SU-DHL-6 (cell line): ENCODE results near the gene TOM1.

Experiments
- H2AFZ ChIP-seq: fragments of 200-600 bp; sonication (generic); 2 replicates; pipeline ENCODE4 v1.6.1; 2014; ENCODE audit warnings: low read depth, mild to moderate bottlenecking, moderate library complexity, mixed read lengths, antibody characterized with exemption, low read length; ENCODE audit not compliant: severe bottlenecking
- H3F3A ChIP-seq: fragments of 200-600 bp; shearing (Covaris generic); 2 replicates; pipeline ENCODE4 v1.6.0; 2016; ENCODE audit warnings: antibody characterized with exemption, mild to moderate bottlenecking; ENCODE audit not compliant: insufficient read depth
- H3K27ac ChIP-seq: fragments of 200-600 bp; sonication (generic); 2 replicates; pipeline ENCODE4 v1.5.1; 2016; ENCODE audit warnings: low read depth, mild to moderate bottlenecking, low read length, moderate library complexity, mixed read lengths
- H3K27me3 ChIP-seq: fragments of 200-600 bp; sonication (generic), shearing (Covaris generic); 2 replicates; pipeline ENCODE4 v1.6.0; 2014; ENCODE audit warnings: mild to moderate bottlenecking, low read length
- H3K36me3 ChIP-seq: fragments of 200-600 bp; sonication (generic); 2 replicates; pipeline ENCODE4 v1.6.1; 2014; ENCODE audit warnings: mild to moderate bottlenecking, low read length, mixed read lengths
- H3K4me2 ChIP-seq: fragments of 300-600, 200-600 bp; shearing (Covaris generic), sonication (generic); 2 replicates; pipeline ENCODE4 v1.6.0; 2014; ENCODE audit warnings: low read length, low read depth, mild to moderate bottlenecking; ENCODE audit not compliant: poor library complexity, severe bottlenecking
- H3K4me3 ChIP-seq: fragments of 200-600 bp; sonication (generic); 2 replicates; pipeline ENCODE4 v1.5.1; 2014; ENCODE audit warnings: antibody characterized with exemption, low read length, mild to moderate bottlenecking, mixed read lengths; ENCODE audit not compliant: insufficient read depth, poor library complexity, severe bottlenecking
- H3K79me2 ChIP-seq: fragments of 200-600 bp; sonication (generic); 2 replicates; pipeline ENCODE4 v1.6.1; 2014; ENCODE audit warnings: mild to moderate bottlenecking, low read length, moderate library complexity; ENCODE audit not compliant: insufficient read depth
- H3K9ac ChIP-seq: fragments of 200-600 bp; sonication (generic); 2 replicates; pipeline ENCODE4 v1.7.0; 2014; ENCODE audit warnings: mild to moderate bottlenecking, low read length
- H3K9me2 ChIP-seq: fragments of 200-600 bp; sonication (generic); replicated peaks from 2 replicates; pipeline ENCODE4 v1.6.1; 2014; ENCODE audit warnings: low read length; ENCODE audit not compliant: insufficient read depth
- H3K9me3 ChIP-seq: fragments of 200-600 bp; sonication (generic); 2 replicates; pipeline ENCODE4 v1.6.1; 2014; ENCODE audit warnings: low read length, mixed read lengths; ENCODE audit not compliant: insufficient read depth
- H4K20me1 ChIP-seq: fragments of 200-600 bp; sonication (generic); 2 replicates; pipeline ENCODE4 v1.6.1; 2014; ENCODE audit warnings: low read depth, mild to moderate bottlenecking, antibody characterized with exemption, low read length, moderate library complexity, mixed read lengths
- EZH2phosphoT487 ChIP-seq: fragments of 200-600 bp; sonication (generic), shearing (Covaris generic); conservative IDR thresholded peaks from 2 replicates; pipeline ENCODE4 v1.6.1; 2018; ENCODE audit warnings: mild to moderate bottlenecking, antibody characterized with exemption, low read length, moderate library complexity, mixed read lengths
- TF ChIP-seq, protein P1 (sequence below): fragments of 200-600 bp; sonication (generic); IDR thresholded peaks from one replicate; pipeline ENCODE4 v1.5.1; 2017; ENCODE audit warnings: antibody characterized with exemption, mild to moderate bottlenecking, low read length, moderate library complexity; ENCODE audit not compliant: insufficient read depth, poor library complexity, severe bottlenecking

TOM1 gene

DNA sequence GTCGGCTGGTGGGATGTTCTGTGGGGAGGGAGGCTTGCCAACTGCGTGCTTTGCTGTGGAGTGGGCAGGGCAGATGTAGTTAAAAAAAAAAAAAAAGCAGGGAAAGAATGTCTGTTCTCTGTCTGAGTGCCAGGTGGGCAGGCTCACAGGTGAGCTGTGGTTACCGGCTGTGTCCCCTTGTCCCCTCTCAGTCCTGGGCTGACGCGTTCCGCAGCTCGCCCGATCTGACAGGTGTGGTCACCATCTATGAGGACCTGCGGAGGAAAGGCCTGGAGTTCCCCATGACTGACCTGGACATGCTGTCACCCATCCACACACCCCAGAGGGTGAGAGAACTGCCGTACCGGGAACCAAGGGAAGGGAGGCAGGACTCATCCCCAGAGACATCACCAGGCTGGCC lies 23.6 kb downstream of the TOM1 start:
- H3K79me2 ChIP-seq = no peaks in the 10 kb centered on the region
- H3F3A ChIP-seq = no peaks in the 10 kb centered on the region
- TF ChIP-seq EZH2phosphoT487 = no peak
- TF ChIP-seq, protein P1, sequence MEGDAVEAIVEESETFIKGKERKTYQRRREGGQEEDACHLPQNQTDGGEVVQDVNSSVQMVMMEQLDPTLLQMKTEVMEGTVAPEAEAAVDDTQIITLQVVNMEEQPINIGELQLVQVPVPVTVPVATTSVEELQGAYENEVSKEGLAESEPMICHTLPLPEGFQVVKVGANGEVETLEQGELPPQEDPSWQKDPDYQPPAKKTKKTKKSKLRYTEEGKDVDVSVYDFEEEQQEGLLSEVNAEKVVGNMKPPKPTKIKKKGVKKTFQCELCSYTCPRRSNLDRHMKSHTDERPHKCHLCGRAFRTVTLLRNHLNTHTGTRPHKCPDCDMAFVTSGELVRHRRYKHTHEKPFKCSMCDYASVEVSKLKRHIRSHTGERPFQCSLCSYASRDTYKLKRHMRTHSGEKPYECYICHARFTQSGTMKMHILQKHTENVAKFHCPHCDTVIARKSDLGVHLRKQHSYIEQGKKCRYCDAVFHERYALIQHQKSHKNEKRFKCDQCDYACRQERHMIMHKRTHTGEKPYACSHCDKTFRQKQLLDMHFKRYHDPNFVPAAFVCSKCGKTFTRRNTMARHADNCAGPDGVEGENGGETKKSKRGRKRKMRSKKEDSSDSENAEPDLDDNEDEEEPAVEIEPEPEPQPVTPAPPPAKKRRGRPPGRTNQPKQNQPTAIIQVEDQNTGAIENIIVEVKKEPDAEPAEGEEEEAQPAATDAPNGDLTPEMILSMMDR = no peak
- H4K20me1 ChIP-seq = no peaks in the 10 kb centered on the region
- no peaks in the 10 kb centered on the region for H3K9me2 ChIP-seq
- no peaks in the 10 kb centered on the region for H3K27me3 ChIP-seq
- no peak overlapping the region for H3K27ac ChIP-seq
- H3K9ac ChIP-seq = no peak overlapping the region
- no peaks in the 10 kb centered on the region for H3K36me3 ChIP-seq
- no peak overlapping the region for H2AFZ ChIP-seq
- H3K4me3 ChIP-seq = no peak overlapping the region
- no peak overlapping the region for H3K4me2 ChIP-seq
- H3K9me3 ChIP-seq = no peaks in the 10 kb centered on the region

DNA sequence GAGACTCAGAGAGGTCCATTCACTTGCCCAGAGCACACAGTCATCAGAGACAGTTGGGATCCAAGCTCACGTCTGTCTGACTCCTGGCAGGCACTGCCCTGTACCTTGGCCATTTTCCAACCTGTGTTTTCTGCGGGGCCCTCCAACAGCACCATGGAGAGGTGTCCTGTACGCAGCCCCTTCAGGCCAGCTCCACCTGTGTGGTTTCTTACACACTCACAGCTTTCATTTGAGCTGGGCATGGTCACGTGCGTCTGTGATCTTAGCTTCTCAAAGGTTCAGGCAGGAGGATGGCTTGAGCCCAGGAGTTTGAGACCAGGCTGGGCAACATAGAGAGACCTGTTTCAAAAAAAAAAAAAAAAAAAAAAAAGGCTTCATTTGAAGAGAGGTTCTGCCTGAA lies 24.4 kb downstream of the TOM1 start:
- H3K9ac ChIP-seq = no peak overlapping the region
- no peaks in the 10 kb centered on the region for H3K79me2 ChIP-seq
- H2AFZ ChIP-seq = no peak overlapping the region
- no peak overlapping the region for H3K27ac ChIP-seq
- H3K9me3 ChIP-seq = no peaks in the 10 kb centered on the region
- H3K4me2 ChIP-seq = no peak overlapping the region
- no peak overlapping the region for H3K4me3 ChIP-seq
- no peaks in the 10 kb centered on the region for H4K20me1 ChIP-seq
- no peaks in the 10 kb centered on the region for H3K36me3 ChIP-seq
- no peaks in the 10 kb centered on the region for H3K9me2 ChIP-seq
- no peaks in the 10 kb centered on the region for H3F3A ChIP-seq
- H3K27me3 ChIP-seq = no peaks in the 10 kb centered on the region
- TF ChIP-seq, protein P1 = no peak
- TF ChIP-seq EZH2phosphoT487 = no peak

DNA sequence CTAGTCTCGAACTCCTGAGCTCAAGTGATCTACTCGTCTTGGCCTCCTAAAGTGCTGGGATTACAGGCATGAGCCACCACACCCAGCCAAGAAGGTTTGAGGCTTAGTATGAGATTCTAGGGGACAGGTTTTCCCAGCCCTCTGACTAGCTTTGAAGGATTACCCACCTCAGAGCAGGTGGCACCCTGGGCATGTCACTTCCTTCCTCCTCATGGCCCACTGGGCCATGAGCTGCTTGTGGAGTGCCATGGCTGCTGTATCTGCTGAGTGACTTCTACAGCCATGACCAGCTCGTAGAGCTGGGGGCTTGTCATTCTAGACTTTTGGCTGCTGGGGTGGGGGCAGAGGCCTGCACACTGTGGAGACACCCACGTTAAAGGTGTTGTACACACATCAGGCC lies 25.1 kb downstream of the TOM1 start:
- Histone ChIP-seq H2AFZ (no peak overlapping the region), H3F3A (no peaks in the 10 kb centered on the region), H3K9me2 (no peaks in the 10 kb centered on the region), H3K9ac (no peak overlapping the region), H4K20me1 (no peaks in the 10 kb centered on the region), H3K9me3 (no peaks in the 10 kb centered on the region), H3K27me3 (no peaks in the 10 kb centered on the region), H3K27ac (no peak overlapping the region), H3K4me3 (no peak overlapping the region), H3K4me2 (no peak overlapping the region), H3K36me3 (no peaks in the 10 kb centered on the region), H3K79me2 (no peaks in the 10 kb centered on the region)
- TF ChIP-seq, protein P1 = no peak
- no peak for TF ChIP-seq EZH2phosphoT487

DNA sequence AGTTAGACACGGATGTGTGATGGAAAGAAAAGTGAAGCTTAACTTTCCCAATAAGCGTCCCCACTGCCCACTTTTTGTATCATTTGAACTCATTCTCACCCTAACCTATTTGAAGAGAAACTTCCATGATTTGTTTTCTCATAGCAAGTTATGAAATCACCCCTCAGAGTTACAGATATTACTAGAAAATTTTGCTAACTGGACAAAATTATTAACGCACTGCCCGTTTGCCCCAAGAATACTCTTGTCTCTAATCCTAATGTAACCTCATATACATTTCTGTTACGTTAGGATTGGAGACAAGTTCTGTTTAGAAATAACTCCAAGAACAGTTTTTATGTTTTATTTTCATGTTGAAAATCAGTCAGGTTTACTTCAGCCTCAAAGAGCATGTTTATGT lies 25.5 kb downstream of the TOM1 start:
- no peaks in the 10 kb centered on the region for H3K36me3 ChIP-seq
- H4K20me1 ChIP-seq = no peaks in the 10 kb centered on the region
- H3F3A ChIP-seq = no peaks in the 10 kb centered on the region
- TF ChIP-seq EZH2phosphoT487 = no peak
- TF ChIP-seq, protein P1 = no peak
- no peak overlapping the region for H3K27ac ChIP-seq
- no peaks in the 10 kb centered on the region for H3K9me2 ChIP-seq
- no peaks in the 10 kb centered on the region for H3K27me3 ChIP-seq
- H3K4me3 ChIP-seq = no peak overlapping the region
- no peak overlapping the region for H2AFZ ChIP-seq
- no peak overlapping the region for H3K9ac ChIP-seq
- H3K9me3 ChIP-seq = no peaks in the 10 kb centered on the region
- H3K79me2 ChIP-seq = no peaks in the 10 kb centered on the region
- H3K4me2 ChIP-seq = no peak overlapping the region
